ENCODE data around the gene B3GNT3.

The B3GNT3 gene

DNA sequence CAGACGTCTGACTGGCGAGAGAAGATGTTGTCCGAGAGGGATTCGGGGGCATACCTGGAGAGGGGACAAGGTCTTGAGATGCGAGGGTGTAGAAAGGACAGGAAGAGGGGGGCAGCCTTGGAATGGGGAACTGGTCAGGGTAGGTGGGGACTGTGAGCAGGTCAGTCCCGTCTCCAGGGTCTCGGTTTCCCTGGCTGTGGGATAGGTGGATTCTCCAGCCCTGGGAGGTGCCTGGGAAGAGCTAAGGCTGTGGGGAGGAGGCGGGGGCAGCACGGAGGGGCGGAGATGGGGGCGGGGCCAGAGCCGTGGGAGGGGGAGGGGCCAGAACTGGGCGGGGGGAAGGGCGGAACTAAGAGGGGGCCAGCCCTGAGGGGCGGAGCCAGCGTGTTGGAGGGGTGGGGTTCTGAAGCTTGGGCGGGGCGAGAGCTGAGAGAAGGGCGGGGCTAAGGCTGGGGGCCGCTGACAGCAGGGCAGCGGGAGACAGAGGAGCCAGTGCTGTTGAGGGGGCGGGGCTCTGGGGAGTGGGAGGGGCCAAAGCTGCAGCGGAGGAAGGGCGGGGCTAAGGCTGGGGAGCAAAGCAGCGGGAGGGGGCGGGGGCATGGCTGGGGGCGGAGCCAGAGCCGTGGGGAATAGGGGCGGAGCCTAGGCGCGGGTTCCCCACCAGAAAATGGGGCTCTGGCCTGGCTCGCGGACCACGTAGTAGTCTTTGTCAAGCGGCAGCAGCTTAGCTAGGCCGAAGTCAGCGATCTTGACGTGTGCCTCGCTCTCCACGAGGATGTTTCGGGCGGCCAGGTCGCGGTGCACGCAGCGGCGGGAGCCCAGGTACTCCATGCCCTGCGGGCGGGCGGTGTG lies 35.9 kb downstream of the B3GNT3 start:
- peak overlapping the region in 1 of 2 donors; percentile 49 for H3K4me3 ChIP-seq (ENCODE audit: low read depth in 1 of 2, low read length in 2 of 2)
- H3K27me3 ChIP-seq (ENCODE audit: low read depth, low read length): no peaks in the 10 kb centered on the region
- H3K4me1 ChIP-seq (ENCODE audit: control insufficient read depth in 1 of 2, insufficient read depth in 2 of 2, low read length in 2 of 2): peaks cover 0 to 9% of the 10 kb centered on the region in 2 donors
- H3K9me3 ChIP-seq (ENCODE audit: control insufficient read depth in 1 of 2, low read length in 2 of 2): no peaks in the 10 kb centered on the region
- no peaks in the 10 kb centered on the region for H3K36me3 ChIP-seq (ENCODE audit: control insufficient read depth in 1 of 2, insufficient read depth in 2 of 2, low read length in 2 of 2)
- H3K27ac ChIP-seq (ENCODE audit: low read length): no peak overlapping the region

DNA sequence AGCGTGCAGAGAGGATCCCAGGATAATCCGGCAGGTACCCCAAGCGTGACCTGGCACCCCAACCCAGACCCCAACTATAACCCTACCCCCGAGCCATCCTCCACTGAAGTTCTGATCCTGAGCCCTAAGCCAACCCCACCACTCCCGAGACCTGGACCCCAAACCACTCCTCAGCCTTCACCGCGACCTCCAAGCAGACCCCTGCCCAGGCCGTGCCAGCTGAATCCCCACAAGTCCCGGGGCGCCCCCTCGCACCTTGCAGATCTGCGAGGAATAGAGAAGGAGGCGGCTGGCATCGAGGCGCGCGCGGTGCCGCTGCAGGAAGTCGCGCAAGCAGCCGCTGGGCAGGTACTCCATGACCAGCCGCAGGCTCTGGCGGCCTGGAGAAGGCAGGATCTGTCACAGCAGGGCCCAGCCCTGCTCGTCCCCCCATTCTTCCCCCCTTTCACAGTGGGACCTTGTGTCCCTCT lies 36.5 kb downstream of the B3GNT3 start:
- H3K4me3 ChIP-seq (ENCODE audit: low read depth in 1 of 2, low read length in 2 of 2): peak overlapping the region in 1 of 2 donors; percentile 49
- H3K27me3 ChIP-seq (ENCODE audit: low read depth, low read length): no peaks in the 10 kb centered on the region

DNA sequence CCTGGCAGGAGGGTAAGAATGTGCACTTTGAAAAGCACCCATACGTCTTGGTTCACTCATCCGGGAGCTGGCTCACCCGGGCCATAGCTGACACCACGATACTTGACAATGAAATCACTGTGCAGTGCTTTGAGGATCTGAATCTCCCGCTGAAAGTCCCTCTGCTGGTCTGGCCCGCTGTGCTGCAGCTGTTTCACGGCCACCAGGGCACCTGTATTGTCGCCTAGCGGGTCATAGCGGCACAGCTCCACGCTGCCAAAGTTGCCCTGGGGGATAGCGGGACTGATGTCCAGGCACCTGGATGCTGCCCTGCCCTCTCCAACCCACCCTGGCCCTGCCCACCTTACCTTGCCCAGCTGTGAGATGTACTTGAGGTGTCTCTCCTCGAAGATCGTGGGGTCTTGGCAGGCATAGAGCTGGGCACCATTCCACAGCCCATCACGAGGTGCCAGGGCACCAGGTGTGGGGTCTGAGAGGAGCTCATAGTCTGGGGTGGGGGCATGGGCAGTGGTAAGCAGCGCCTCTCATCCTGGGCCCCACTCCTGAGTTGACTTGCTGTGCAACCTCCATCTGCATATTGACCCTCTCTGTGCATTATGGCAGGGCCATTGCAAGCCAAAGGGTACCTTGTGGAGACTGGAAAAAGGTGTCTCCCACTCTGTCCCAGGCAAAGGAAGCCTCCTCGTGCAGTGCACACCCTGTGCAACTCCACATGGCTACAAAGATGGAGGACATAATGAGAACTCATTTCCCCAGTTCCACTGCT lies 37.7 kb downstream of the B3GNT3 start:
- no peaks in the 10 kb centered on the region for H3K9me3 ChIP-seq (ENCODE audit: control insufficient read depth in 1 of 2, low read length in 2 of 2)
- no peaks in the 10 kb centered on the region for H3K36me3 ChIP-seq (ENCODE audit: control insufficient read depth in 1 of 2, insufficient read depth in 2 of 2, low read length in 2 of 2)
- no peak overlapping the region for H3K27ac ChIP-seq (ENCODE audit: low read length)
- peaks cover 0 to 9% of the 10 kb centered on the region in 2 donors for H3K4me1 ChIP-seq (ENCODE audit: control insufficient read depth in 1 of 2, insufficient read depth in 2 of 2, low read length in 2 of 2)
- no peaks in the 10 kb centered on the region for H3K27me3 ChIP-seq (ENCODE audit: low read depth, low read length)
- no peak overlapping the region for H3K4me3 ChIP-seq (ENCODE audit: low read depth in 1 of 2, low read length in 2 of 2)

More for the DNA sequence above, 36.5 kb downstream of the B3GNT3 start:
- no peaks in the 10 kb centered on the region for H3K9me3 ChIP-seq (ENCODE audit: control insufficient read depth in 1 of 2, low read length in 2 of 2)
- H3K4me1 ChIP-seq (ENCODE audit: control insufficient read depth in 1 of 2, insufficient read depth in 2 of 2, low read length in 2 of 2): peaks cover 0 to 9% of the 10 kb centered on the region in 2 donors
- H3K36me3 ChIP-seq (ENCODE audit: control insufficient read depth in 1 of 2, insufficient read depth in 2 of 2, low read length in 2 of 2): no peaks in the 10 kb centered on the region
- no peak overlapping the region for H3K27ac ChIP-seq (ENCODE audit: low read length)

DNA sequence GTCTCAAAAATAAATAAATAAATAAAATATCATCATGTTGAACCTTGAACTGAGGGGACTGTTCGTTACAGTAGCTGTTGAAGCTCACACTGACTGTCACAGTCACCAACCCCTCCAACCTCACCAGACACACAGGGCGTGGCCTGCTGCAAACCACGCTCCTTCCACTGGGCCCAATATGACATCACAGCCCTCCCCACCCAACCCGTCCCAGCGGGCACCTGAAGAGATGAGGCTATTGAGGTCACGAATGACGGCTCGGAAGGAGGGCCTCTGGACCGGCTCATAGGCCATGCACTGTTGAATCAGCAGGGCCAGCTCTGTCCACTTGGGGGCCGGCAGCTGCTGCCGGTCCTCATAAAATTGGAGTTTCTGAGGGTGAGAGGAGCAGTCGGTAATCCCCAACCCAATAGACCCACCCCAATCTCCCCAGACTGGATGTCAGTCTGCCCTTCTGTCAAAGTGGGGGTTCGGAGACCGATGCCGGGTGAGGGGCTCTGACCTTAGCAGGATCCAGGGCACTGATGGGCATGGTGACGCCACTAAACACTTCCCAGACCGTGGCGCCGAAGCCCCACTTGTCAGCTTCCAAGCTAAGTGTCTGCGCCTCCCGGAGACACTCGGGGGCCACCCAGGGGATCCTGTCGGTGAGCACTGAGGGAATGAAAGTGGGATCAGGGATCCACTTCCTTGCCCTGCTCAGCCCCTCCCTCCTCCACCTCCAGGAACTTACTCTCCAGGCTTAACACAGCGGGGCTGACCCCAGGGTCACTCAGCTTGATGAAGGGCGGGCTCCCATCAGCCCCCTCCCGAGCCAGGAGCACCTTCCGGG lies 39.6 kb downstream of the B3GNT3 start:
- H3K9me3 ChIP-seq (ENCODE audit: control insufficient read depth in 1 of 2, low read length in 2 of 2): no peaks in the 10 kb centered on the region
- H3K4me3 ChIP-seq (ENCODE audit: low read depth in 1 of 2, low read length in 2 of 2): no peak overlapping the region
- H3K4me1 ChIP-seq (ENCODE audit: control insufficient read depth in 1 of 2, insufficient read depth in 2 of 2, low read length in 2 of 2): peaks cover 0 to 9% of the 10 kb centered on the region in 2 donors
- no peaks in the 10 kb centered on the region for H3K36me3 ChIP-seq (ENCODE audit: control insufficient read depth in 1 of 2, insufficient read depth in 2 of 2, low read length in 2 of 2)
- no peak overlapping the region for H3K27ac ChIP-seq (ENCODE audit: low read length)
- H3K27me3 ChIP-seq (ENCODE audit: low read depth, low read length): no peaks in the 10 kb centered on the region

DNA sequence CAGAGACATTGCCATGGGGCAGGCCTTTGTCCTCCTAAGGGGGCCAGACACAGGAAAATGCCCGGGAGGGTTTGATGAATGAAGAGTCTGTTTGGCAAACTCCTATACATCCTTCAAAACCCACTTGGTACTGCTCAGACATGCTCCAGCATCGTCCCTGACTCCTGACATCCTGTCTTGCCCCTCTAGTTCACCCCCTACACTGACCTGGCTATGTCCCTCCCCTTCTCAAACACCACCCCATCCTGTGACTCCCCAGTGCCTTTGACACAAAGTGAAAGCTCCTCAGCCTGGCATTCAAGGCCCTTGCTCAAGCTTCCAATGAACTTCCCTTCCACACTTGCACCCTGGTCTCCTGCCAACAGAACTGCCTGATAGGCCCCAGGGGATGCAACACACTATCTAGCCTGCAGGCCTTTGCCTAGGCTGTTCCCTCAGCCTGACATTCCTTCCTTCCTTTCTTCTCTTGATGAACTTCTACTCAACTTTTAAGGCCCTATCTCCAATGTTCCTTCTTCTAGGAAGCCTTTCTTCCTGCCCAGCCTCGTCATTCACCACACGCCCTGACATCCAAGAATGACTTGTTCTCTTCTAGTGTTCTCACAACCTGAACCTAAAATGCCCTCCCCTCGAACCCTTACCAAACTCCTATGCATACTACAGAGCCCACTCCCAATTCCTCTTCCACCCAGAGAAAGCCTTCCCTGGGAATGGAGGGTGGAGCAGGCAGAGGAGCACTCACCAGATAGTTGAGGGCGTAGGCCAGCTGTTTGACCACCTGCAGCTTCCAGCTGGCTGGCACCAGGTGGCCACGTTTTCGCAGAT lies 40.5 kb downstream of the B3GNT3 start:
- no peaks in the 10 kb centered on the region for H3K9me3 ChIP-seq (ENCODE audit: control insufficient read depth in 1 of 2, low read length in 2 of 2)
- H3K27ac ChIP-seq (ENCODE audit: low read length): no peak overlapping the region
- H3K27me3 ChIP-seq (ENCODE audit: low read depth, low read length): no peaks in the 10 kb centered on the region
- no peaks in the 10 kb centered on the region for H3K36me3 ChIP-seq (ENCODE audit: control insufficient read depth in 1 of 2, insufficient read depth in 2 of 2, low read length in 2 of 2)
- H3K4me3 ChIP-seq (ENCODE audit: low read depth in 1 of 2, low read length in 2 of 2): no peak overlapping the region
- H3K4me1 ChIP-seq (ENCODE audit: control insufficient read depth in 1 of 2, insufficient read depth in 2 of 2, low read length in 2 of 2): peaks cover 0 to 7% of the 10 kb centered on the region in 2 donors

DNA sequence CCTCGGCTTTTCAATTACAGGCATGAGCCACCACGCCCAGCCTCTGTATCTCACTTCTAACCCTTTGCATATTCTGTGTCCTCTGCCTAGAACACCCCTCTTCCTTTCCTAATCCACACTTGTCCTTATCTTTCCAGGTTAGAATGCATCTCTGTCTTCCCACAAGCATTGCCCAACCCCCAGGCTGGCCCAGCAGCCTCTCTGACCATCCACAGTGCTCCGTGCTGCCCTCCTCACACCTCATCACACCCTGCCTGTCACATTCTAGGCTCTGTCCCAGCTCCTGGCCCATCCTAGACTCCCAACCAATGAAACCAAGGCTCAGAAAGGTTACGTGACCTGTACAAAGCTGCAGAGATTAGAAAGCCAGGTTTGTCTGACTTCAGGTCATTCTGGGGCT lies 41.6 kb downstream of the B3GNT3 start:
- Histone ChIP-seq H3K9me3 (ENCODE audit: control insufficient read depth in 1 of 2, low read length in 2 of 2) (no peaks in the 10 kb centered on the region), H3K4me1 (ENCODE audit: control insufficient read depth in 1 of 2, insufficient read depth in 2 of 2, low read length in 2 of 2) (peaks cover 0 to 6% of the 10 kb centered on the region in 2 donors), H3K36me3 (ENCODE audit: control insufficient read depth in 1 of 2, insufficient read depth in 2 of 2, low read length in 2 of 2) (no peaks in the 10 kb centered on the region), H3K4me3 (ENCODE audit: low read depth in 1 of 2, low read length in 2 of 2) (no peak overlapping the region), H3K27me3 (ENCODE audit: low read depth, low read length) (no peaks in the 10 kb centered on the region), H3K27ac (ENCODE audit: low read length) (no peak overlapping the region)

DNA sequence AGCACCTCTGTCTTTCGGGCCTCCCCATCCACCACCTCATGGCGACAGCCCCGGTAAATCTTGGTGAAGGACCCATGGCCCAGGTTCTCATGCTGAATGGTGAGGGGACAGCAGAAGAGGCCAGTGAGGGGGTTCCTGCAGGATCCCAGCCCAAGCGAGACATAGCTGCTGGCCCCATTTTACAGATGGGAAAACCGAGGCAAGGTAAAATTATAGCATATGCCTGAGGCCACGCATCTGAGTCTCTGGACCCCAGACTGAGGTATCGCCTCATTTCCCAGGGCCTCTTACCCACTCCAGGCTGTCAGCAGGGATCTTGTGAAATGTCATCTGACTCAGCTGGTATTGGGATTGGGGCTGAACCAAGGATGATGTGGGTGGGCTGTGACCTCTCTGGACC lies 43.0 kb downstream of the B3GNT3 start:
- H3K27me3 ChIP-seq (ENCODE audit: low read depth, low read length): no peaks in the 10 kb centered on the region
- no peak overlapping the region for H3K27ac ChIP-seq (ENCODE audit: low read length)
- H3K36me3 ChIP-seq (ENCODE audit: control insufficient read depth in 1 of 2, insufficient read depth in 2 of 2, low read length in 2 of 2): no peaks in the 10 kb centered on the region
- peaks cover 0 to 15% of the 10 kb centered on the region in 2 donors for H3K4me1 ChIP-seq (ENCODE audit: control insufficient read depth in 1 of 2, insufficient read depth in 2 of 2, low read length in 2 of 2)
- H3K9me3 ChIP-seq (ENCODE audit: control insufficient read depth in 1 of 2, low read length in 2 of 2): no peaks in the 10 kb centered on the region
- no peak overlapping the region for H3K4me3 ChIP-seq (ENCODE audit: low read depth in 1 of 2, low read length in 2 of 2)

DNA sequence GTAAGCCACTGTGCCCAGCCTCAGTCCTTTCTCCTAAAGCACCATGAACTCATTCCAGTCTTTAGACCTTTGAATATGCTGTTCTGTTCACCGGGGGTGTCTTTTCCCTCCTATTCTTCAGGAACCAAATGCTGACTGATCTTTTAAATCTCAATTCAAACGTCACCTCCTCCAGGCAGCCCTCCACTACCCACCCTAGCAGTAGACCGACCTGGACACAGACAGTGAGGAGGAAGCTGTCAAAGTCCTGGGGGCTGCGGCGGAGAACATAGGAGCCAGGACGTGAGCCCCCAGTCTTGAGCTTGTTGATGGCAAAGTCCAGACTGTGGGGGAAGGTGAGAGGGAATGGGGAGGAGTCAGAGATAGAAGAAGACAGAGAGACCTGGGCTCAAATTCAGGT lies 45.1 kb downstream of the B3GNT3 start:
- Histone ChIP-seq H3K27ac (ENCODE audit: low read length) (no peak overlapping the region), H3K4me1 (ENCODE audit: control insufficient read depth in 1 of 2, insufficient read depth in 2 of 2, low read length in 2 of 2) (peaks cover 0 to 15% of the 10 kb centered on the region in 2 donors), H3K36me3 (ENCODE audit: control insufficient read depth in 1 of 2, insufficient read depth in 2 of 2, low read length in 2 of 2) (no peaks in the 10 kb centered on the region), H3K9me3 (ENCODE audit: control insufficient read depth in 1 of 2, low read length in 2 of 2) (no peaks in the 10 kb centered on the region), H3K4me3 (ENCODE audit: low read depth in 1 of 2, low read length in 2 of 2) (no peak overlapping the region), H3K27me3 (ENCODE audit: low read depth, low read length) (no peaks in the 10 kb centered on the region)

DNA sequence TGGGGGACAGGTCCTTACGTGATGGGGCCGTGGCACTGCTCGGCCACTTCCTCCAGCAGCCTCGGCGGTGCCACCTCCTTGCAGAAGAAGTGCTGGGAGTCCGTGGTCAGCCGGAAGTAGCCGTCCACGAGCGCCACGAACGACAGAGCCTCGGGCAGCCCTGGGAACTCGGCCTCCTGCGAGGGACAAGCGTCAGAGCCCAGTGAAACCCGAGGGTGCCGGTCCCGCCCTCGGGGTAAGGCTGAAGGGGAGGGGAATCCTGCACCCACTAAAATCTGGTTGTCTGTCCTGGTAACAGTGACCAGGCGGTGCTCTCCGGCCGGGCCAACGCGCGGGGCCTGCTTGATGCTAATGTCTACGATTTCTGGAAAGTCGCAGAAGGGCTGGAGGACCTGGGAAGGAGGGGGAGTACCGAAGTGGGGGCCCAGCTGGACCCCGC lies 46.5 kb downstream of the B3GNT3 start:
- Histone ChIP-seq H3K27ac (ENCODE audit: low read length) (no peak overlapping the region), H3K9me3 (ENCODE audit: control insufficient read depth in 1 of 2, low read length in 2 of 2) (no peaks in the 10 kb centered on the region), H3K4me3 (ENCODE audit: low read depth in 1 of 2, low read length in 2 of 2) (peak overlapping the region in 1 of 2 donors; percentile 40), H3K4me1 (ENCODE audit: control insufficient read depth in 1 of 2, insufficient read depth in 2 of 2, low read length in 2 of 2) (peaks cover 0 to 15% of the 10 kb centered on the region in 2 donors), H3K27me3 (ENCODE audit: low read depth, low read length) (no peaks in the 10 kb centered on the region), H3K36me3 (ENCODE audit: control insufficient read depth in 1 of 2, insufficient read depth in 2 of 2, low read length in 2 of 2) (no peaks in the 10 kb centered on the region)

DNA sequence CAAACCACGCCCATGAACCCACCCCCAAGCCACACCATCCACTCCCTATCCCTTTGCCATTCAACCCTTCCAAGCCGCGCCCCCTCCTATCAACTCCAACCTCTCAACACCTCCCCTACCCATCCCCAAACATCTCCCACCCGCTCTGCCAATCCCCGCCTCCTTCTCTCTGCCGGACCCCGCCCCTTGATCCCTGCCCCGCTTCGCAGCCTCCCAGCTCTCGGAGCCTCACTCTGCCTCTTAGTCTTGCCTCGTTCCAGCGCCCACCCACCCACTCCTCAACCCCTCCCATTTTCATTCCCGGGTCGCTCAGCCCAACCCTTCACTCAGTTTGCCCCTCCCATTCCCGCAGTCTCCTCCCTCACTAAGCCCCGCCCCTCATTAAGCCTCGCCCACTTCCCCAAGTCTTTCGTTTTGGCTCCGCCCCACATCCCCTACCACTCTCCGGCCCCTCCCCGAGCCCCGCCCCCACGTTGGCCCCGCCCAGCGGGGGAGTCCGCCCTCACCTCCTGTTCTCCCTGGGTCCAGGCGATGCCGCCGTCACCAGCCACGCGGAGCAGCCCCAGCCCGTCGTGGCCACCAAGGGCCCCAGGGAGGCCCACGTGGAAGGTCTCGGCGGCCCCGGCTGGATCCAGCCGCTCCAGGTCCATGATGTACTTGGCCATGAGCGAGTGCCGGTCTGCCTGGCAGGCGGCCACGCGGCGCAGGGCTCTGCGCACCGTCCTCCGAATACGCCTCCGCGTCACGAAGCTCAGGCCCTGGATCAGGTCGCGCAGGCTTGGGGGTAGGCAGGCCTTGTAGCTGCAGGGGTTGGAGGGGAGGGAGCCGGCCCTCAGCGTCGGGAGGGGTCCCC lies 47.1 kb downstream of the B3GNT3 start:
- no peak overlapping the region for H3K27ac ChIP-seq (ENCODE audit: low read length)
- H3K9me3 ChIP-seq (ENCODE audit: control insufficient read depth in 1 of 2, low read length in 2 of 2): no peaks in the 10 kb centered on the region
- H3K4me1 ChIP-seq (ENCODE audit: control insufficient read depth in 1 of 2, insufficient read depth in 2 of 2, low read length in 2 of 2): peaks cover 0 to 15% of the 10 kb centered on the region in 2 donors
- H3K4me3 ChIP-seq (ENCODE audit: low read depth in 1 of 2, low read length in 2 of 2): peak overlapping the region in 1 of 2 donors; percentile 40
- H3K36me3 ChIP-seq (ENCODE audit: control insufficient read depth in 1 of 2, insufficient read depth in 2 of 2, low read length in 2 of 2): no peaks in the 10 kb centered on the region
- H3K27me3 ChIP-seq (ENCODE audit: low read depth, low read length): no peaks in the 10 kb centered on the region
